ENCODE results near the gene KCNC4.

The KCNC4 gene

DNA sequence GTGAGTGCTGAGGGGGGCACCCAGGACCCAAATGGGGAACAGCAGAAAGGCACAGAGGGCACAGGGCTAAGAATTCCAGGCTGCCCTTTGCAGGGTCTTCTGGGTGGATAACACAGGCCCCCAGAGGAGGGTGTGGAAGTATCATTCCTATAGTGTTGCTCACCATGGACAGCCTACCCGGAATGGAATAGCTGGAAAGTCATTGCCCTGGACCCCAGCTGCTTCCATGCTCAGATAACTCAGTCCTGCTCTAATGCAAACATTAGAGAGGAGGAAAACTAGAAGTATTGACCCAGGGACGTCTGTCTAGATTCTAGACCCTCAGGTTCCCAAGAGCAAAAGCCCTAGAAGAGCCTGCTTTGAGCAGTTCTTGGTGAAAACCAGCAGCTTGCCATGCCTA is 35.2 kb upstream of the KCNC4 start:
- DNase-seq (ENCODE audit: low read depth in 1 of 2, low spot score in 1 of 2) = no peak
- no peak overlapping the region for H3K4me3 ChIP-seq (replicated peaks; ENCODE audit: insufficient read depth, low read length)
- no peak overlapping the region for H3K27ac ChIP-seq (replicated peaks)
- peaks cover 12% of the 10 kb centered on the region for H3K27me3 ChIP-seq (ENCODE audit: insufficient read depth, poor library complexity, severe bottlenecking)
- TF ChIP-seq POLR2AphosphoS5 (IDR thresholded peaks at IDR 0.05; ENCODE audit: low read depth) (no peak), SPI1 (IDR thresholded peaks at IDR 0.05; ENCODE audit: borderline replicate concordance, low read depth) (no peak), GABPA (IDR thresholded peaks at IDR 0.05; ENCODE audit: low read depth) (no peak)
- TF ChIP-seq, protein P1, sequence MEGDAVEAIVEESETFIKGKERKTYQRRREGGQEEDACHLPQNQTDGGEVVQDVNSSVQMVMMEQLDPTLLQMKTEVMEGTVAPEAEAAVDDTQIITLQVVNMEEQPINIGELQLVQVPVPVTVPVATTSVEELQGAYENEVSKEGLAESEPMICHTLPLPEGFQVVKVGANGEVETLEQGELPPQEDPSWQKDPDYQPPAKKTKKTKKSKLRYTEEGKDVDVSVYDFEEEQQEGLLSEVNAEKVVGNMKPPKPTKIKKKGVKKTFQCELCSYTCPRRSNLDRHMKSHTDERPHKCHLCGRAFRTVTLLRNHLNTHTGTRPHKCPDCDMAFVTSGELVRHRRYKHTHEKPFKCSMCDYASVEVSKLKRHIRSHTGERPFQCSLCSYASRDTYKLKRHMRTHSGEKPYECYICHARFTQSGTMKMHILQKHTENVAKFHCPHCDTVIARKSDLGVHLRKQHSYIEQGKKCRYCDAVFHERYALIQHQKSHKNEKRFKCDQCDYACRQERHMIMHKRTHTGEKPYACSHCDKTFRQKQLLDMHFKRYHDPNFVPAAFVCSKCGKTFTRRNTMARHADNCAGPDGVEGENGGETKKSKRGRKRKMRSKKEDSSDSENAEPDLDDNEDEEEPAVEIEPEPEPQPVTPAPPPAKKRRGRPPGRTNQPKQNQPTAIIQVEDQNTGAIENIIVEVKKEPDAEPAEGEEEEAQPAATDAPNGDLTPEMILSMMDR (IDR thresholded peaks at IDR 0.05; ENCODE audit: insufficient read depth, low read length) = no peak
- TF ChIP-seq, protein P2, sequence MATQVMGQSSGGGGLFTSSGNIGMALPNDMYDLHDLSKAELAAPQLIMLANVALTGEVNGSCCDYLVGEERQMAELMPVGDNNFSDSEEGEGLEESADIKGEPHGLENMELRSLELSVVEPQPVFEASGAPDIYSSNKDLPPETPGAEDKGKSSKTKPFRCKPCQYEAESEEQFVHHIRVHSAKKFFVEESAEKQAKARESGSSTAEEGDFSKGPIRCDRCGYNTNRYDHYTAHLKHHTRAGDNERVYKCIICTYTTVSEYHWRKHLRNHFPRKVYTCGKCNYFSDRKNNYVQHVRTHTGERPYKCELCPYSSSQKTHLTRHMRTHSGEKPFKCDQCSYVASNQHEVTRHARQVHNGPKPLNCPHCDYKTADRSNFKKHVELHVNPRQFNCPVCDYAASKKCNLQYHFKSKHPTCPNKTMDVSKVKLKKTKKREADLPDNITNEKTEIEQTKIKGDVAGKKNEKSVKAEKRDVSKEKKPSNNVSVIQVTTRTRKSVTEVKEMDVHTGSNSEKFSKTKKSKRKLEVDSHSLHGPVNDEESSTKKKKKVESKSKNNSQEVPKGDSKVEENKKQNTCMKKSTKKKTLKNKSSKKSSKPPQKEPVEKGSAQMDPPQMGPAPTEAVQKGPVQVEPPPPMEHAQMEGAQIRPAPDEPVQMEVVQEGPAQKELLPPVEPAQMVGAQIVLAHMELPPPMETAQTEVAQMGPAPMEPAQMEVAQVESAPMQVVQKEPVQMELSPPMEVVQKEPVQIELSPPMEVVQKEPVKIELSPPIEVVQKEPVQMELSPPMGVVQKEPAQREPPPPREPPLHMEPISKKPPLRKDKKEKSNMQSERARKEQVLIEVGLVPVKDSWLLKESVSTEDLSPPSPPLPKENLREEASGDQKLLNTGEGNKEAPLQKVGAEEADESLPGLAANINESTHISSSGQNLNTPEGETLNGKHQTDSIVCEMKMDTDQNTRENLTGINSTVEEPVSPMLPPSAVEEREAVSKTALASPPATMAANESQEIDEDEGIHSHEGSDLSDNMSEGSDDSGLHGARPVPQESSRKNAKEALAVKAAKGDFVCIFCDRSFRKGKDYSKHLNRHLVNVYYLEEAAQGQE (IDR thresholded peaks at IDR 0.05; ENCODE audit: insufficient replicate concordance, low read depth) = no peak

DNA sequence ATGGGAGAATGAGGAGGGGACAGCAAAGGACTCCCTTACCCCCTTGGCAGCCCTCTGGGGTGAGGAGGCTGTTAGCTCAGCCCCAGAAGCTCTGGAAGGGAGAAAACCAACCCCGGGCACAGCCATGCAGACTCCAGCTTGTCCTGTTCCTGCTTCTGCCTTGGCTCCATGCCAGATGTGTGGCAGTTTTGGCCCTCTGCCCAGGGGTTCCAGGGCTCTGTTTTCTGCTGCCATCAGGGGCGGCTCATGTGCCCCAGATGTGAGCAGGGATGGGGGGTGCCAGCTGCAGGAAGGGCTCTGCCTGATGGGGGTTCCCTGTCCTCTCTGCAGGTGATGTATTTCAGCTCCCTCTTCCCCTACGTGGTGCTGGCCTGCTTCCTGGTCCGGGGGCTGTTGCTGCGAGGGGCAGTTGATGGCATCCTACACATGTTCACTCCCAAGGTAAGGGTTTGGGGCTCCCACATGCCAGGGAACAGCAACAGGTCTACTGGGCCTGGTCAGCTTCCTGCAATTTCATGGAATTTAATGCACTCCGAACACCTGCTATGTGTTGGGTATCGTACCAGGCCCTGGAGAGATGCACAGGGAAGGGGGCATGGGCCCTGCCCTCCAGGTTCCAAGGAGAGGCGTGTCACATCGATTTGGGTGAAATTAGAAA is 33.7 kb upstream of the KCNC4 start:
- TF ChIP-seq, protein P2 (IDR thresholded peaks at IDR 0.05; ENCODE audit: insufficient replicate concordance, low read depth) = no peak
- no peak for TF ChIP-seq SPI1 (IDR thresholded peaks at IDR 0.05; ENCODE audit: borderline replicate concordance, low read depth)
- TF ChIP-seq GABPA (IDR thresholded peaks at IDR 0.05; ENCODE audit: low read depth) = no peak
- TF ChIP-seq, protein P1 (IDR thresholded peaks at IDR 0.05; ENCODE audit: insufficient read depth, low read length) = no peak
- no peak for TF ChIP-seq POLR2AphosphoS5 (IDR thresholded peaks at IDR 0.05; ENCODE audit: low read depth)

DNA sequence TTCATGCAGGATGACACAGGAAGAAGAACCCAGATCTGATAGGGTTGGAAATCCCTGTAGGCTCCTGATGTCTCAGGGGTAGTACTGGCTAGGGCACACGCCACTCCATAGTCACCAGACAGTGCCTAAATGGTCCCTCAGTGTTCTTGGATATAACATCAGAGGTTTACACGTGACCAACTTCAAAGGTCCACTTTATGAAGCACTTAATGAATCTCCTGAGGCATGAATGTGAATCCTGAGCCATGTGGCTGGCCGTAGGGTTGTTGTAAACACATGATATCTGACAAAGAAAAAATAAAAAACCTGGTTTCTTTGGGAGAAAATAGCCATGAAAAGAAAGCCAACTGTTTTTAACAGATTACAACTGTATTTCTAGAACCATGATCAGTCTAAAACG is 32.3 kb upstream of the KCNC4 start:
- Histone ChIP-seq H3K4me3 (replicated peaks; ENCODE audit: insufficient read depth, low read length) (no peak overlapping the region), H3K27ac (replicated peaks) (no peak overlapping the region), H3K27me3 (ENCODE audit: insufficient read depth, poor library complexity, severe bottlenecking) (peaks cover 12% of the 10 kb centered on the region)
- no peak for DNase-seq (ENCODE audit: low read depth in 1 of 2, low spot score in 1 of 2)
- TF ChIP-seq, protein P2 (IDR thresholded peaks at IDR 0.05; ENCODE audit: insufficient replicate concordance, low read depth) = no peak
- TF ChIP-seq POLR2AphosphoS5 (IDR thresholded peaks at IDR 0.05; ENCODE audit: low read depth) = no peak
- TF ChIP-seq, protein P1 (IDR thresholded peaks at IDR 0.05; ENCODE audit: insufficient read depth, low read length) = no peak
- no peak for TF ChIP-seq GABPA (IDR thresholded peaks at IDR 0.05; ENCODE audit: low read depth)
- TF ChIP-seq SPI1 (IDR thresholded peaks at IDR 0.05; ENCODE audit: borderline replicate concordance, low read depth) = no peak

More for the DNA sequence above, 33.7 kb upstream of the KCNC4 start:
- peaks cover 12% of the 10 kb centered on the region for H3K27me3 ChIP-seq (ENCODE audit: insufficient read depth, poor library complexity, severe bottlenecking)
- peak in 1 of 2 experiments; percentile 41 for DNase-seq (ENCODE audit: low read depth in 1 of 2, low spot score in 1 of 2)
- H3K4me3 ChIP-seq (replicated peaks; ENCODE audit: insufficient read depth, low read length) = no peak overlapping the region
- H3K27ac ChIP-seq (replicated peaks) = no peak overlapping the region
